ACHN (cell line): Measurements from ENCODE around the gene TLR9.

Experiments
- DNase-seq: peaks from one replicate; pipeline ENCODE4 v3.0.0-alpha.2; 2015
- in situ Hi-C: cut with HindIII; loops from 2 replicates; pipeline ENCODE4 v1.10.0; 2017; ENCODE audit warnings: low sequenced_read_pairs, low pct_ligation_motif_present, low pct_unique_long_range_greater_than_20kb

TLR9 gene

DNA sequence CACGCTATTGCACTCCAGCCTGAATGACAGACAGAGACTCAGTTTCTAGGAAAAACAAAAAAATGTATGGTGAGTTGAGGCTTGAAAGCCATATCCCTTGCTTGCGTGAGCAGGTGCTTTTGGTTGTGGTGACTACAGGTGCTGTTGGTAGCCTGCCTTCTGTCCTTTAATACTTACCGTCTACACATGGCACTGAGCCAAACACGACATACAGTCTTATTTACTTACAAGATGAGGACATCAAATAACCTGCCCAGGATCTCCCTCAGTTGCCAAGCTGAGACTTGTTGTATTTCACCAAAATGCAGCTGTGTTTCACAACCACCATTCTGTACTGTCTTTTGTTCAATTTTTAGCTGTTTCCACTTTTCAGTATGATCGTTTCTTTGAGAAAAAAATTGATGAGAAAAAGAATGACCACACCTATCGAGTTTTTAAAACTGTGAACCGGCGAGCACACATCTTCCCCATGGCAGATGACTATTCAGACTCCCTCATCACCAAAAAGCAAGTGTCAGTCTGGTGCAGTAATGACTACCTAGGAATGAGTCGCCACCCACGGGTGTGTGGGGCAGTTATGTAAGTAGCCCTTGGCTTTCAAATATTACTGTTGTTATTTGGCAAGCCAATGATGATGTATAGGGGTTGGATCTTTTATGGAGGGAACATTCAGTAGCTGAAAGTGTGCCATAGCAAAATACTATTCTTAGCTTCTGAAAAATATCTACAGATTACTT is 20.9 kb downstream of the TLR9 start:
- DNase-seq, result no peak
- in situ Hi-C loops, result no loop called here

DNA sequence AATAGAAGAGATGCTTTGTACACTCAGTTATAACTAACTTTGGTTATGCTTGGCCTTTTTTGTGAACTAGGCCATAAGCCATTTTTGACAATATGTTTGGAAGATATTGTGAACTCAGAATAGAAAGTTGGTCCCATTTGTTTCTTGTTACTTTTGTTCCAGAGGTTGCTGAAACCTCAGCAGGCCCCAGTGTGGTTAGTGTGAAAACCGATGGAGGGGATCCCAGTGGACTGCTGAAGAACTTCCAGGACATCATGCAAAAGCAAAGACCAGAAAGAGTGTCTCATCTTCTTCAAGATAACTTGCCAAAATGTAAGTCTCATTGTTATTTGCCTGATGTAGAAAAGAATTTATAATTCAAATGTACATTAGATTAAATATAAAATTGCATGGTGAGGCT is 21.7 kb downstream of the TLR9 start:
- in situ Hi-C loops, result no loop called here
- no peak for DNase-seq

DNA sequence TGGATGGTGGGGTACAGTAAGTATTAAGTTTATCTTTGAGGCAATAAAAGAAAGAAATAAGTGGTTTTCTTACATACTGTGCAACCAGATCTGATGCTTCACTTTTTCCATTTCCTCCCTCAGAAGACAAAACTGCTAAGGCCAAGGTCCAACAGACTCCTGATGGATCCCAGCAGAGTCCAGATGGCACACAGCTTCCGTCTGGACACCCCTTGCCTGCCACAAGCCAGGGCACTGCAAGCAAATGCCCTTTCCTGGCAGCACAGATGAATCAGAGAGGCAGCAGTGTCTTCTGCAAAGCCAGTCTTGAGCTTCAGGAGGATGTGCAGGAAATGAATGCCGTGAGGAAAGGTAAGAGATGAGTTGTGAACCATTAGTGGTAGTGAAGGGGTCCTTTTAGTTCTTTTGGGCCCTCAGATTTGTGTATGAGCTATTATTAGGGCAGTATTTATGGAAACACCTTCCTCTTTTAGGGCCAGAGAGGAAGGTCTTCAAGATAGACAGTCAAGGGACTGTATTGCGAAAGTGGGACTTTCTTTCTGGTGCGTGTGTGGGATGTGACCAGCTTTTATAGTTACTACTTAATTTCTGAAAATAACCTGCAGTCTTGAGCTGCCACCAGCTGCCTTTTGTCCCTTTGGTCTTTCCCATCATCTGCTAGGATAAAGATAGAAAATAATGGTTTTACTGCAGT is 22.9 kb downstream of the TLR9 start:
- DNase-seq, result no peak
- in situ Hi-C loops, result no loop called here

DNA sequence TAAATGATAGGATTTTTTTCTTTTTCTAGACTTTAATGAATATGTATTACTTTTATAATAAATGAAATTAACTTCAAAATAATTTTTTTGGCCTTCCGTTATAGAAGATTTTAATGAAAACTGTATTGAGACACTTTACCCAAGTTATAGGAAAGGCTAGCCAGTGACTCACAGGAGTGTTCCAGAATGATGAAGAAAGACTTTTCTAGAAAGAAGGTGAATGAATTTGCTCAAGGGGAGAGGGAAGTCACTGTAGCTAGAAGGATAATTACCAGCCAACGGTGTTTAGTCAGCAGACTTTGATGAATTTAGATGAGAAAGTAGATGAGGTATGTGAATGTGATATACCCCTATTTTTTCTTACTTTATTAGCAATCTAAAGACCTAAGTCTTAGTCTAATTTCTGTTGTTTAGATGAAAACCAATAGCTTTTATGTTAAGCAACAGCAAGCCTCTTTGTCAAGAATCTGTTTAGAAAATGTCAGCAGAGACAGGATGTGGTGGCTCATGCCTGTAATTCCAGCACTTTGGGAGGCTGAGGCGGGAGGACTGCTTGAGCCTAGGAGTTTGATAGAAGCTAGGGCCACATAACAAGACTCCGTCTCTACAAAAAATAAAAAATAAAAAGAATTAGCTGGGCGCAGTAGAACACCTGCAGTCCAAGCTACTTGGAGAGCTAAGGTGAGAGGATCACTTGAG is 24.3 kb downstream of the TLR9 start:
- no peak for DNase-seq
- in situ Hi-C loops, result no loop called here

DNA sequence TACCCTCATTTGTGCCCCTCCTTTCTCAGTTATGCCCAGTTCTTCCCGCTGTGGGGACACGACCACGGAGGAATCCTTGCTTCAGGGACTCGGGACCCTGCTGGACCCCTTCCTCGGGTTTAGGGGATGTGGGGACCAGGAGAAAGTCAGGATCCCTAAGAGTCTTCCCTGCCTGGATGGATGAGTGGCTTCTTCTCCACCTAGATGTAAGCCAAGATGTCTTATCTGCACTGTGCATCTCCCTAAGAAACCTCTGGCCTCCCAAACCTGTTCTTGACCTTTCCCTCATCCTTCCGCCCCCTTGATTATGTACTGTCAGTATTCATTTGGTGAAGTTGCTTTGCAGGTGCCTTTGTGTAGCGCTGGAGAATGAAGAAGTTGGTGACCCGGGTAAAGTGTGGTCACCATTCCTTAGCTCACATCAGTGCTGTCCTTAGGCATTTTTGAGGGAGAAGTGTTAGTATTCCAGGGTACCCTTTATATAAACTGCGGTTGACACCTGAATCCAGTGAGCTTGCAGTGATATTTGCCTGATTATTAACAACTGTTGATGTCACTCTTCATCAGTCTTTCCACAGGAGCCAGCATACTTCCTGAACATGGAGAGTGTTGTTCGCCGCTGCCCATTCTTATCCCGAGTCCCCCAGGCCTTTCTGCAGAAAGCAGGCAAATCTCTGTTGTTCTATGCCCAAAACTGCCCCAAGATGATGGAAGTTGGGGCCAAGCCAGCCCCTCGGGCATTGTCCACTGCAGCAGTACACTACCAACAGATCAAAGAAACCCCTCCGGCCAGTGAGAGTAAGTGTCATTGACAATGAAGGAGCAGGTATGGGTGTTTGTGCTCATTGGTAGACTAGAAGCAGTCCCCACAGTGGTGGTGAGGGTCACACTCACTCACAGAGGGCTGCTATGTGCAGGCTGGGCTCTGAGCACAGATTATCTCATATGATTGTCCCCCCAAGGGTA is 26.5 kb downstream of the TLR9 start:
- no peak for DNase-seq

DNA sequence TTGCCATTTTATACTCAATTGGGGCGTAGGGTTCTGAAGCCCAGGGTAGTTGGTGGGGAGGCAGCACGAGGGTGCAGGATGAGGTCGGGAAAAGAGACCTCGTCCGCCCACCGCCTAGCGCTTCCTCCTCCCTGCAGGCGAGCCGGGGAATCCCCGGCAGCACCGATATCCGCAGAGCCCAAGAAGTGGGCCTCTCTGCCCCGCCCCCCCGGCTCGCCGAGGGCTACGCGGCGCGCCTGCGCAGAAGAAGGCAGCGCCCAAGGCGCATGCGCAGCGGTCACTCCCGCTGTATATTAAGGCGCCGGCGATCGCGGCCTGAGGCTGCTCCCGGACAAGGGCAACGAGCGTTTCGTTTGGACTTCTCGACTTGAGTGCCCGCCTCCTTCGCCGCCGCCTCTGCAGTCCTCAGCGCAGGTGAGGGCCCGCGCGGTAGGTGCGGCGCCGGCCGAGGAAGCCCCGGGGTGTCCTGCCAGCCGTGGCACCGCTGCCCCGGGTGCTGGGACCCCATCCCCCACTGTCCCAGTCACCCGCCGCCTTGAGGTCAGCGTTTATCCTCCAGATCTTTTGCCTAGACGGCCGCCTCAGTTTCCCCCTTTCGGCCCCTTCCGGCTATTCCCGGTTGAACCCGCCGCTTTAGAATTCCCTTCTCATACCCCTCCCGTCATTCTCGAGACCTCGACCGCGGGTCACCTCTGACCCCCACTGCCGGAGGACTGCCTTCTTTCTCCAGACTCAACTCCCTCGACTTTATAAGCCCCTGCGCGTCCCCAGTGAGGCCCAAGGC is 27.4 kb downstream of the TLR9 start, which contains the start of gene ALAS1:
Gene ALAS1, plus strand, starts transcription at position 319 of the 784 bp plus-strand sequence. CDS start 1,082 bp downstream, outside the sequence.
- peak; percentile 85 for DNase-seq
- in situ Hi-C loops, result no loop called here

More for the DNA sequence above, 26.5 kb downstream of the TLR9 start:
- in situ Hi-C loops, result no loop called here

DNA sequence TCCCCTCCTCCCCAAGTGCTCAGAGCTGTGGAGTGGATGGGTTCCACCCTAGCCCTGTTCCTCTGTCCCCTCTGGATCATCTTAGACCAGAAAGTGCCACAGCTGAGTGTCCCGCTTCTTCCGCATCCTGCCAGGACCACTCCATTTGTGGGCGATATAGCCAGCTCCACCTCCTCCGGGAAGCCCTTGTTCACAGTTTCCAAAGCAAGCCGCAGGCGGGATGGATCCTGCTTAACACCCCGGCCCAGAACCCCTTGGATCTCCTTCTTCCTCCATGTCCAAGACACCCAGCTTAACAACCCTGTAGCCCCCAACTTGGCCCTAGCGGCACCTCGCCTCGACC is 28.0 kb downstream of the TLR9 start:
- in situ Hi-C loops, result no loop called here

DNA sequence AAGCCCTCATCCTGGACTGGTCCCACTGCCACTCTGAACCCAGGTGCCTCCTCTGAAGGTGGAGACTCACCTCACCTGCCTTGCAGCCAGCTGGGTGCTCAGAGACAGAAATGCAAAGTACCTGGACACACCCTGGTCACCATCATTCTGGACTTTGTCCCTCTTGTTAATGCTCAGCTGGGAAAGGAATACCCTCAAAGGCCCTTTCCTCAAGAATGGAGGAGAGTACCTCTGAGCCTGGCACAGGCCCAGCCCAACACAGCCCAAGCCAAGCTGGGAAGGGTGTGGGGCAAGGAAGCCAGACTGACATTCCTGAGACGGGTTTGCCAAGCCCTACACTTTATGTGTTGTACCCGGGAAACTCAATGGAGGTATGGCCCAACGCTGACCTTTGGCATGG is 28.5 kb downstream of the TLR9 start:
- in situ Hi-C loops, result no loop called here

More for the DNA sequence above, 28.0 kb downstream of the TLR9 start:
- no peak for DNase-seq

DNA sequence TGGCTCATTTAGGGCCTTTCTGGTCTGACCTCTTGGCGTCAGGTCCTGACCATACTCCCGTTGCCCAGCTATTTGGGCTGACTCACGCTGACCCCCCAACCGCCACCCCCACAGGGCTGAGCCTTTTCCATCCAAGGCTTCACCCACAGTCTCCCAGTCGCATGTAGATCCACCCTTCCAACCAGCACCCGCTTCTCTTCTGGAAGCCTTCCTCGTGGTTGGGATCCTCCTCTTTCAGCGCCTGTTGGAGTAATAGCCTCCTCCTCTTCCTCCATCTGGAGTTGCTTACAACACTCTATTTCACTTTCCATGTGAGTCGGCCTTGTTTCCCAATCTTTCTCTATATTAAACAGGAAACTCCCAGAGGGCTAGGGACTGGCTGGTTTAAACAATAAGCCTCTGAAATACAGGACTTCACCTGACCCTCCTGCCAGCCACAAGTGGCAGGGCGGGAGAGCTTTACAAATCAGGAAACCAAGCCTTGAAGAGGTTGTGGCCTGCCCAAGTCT is 29.6 kb downstream of the TLR9 start:
- in situ Hi-C loops, result no loop called here
- DNase-seq, result no peak

More for the DNA sequence above, 28.5 kb downstream of the TLR9 start:
- no peak for DNase-seq

DNA sequence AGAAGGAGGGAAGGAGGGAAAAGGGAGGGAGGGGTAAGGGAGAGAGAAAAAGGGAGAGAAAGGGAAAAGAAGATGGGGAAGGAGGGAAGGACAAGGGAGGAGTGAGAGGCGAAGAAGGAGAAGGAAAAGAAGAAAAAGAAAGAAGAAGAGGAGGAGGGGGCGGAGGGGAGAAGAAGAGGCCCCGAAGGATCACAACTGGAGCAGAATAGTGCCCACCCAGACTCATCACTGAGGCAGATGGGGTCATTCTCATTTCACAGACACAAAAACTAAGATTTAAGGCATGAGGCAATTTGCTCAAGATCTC is 30.2 kb downstream of the TLR9 start:
- in situ Hi-C loops, result no loop called here
- DNase-seq, result no peak

DNA sequence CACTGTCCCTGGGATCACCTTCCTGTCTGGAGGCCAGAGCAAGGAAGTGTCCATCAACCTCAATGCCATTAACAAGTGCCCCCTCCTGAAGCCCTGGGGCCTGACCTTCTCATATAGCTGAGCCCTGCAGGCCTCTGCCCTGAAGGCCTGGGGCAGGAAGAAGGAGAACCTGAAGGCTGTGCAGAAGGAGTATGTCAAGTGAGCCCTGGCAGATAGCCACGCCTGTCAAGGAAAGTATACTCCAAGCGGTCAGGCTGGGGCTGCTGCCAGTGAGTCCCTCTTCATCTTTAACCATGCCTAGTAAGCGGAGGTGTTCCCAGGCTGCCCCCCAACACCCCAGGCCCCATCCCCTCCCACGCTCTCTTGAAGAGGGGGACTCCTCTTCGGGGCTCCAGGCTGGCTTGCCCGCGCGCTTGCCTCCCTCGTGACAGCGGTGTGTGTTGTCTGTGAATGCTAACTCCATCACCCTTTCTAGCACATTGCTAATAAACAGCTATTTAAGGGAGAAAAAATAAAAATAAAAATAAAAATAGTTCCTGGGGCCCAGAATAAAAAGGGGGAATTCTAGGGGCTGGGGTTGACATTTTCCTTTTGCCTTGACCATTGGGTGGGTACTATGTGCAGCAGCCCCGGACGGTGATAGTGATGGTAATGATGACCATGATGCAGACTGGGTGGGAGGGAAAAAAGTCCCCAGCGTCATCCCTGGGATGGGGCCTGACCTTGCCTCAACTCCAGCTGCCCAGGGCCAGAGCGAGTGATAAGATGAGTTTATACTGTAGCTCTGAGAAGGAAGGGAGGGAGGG is 30.8 kb downstream of the TLR9 start:
- in situ Hi-C loops, result no loop called here
- DNase-seq, result no peak

DNA sequence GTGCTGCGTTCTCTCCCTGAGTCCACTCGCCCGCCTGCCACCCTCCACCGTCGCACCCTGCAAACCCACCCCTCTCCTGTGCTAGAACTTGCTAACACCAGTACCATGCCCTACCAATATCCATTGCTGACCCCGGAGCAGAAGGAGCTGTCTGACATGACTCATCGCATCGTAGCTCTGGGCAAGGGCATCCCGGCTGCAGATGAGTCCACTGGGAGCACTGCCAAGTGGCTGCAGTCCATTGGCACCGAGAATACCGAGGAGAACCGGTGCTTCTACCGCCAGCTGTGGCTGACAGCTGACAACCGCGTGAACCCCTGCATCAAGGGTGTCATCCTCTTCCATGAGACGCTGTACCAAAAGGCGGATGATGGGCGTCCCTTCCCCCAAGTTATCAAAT is 32.4 kb downstream of the TLR9 start:
- DNase-seq, result peak; percentile 58
- in situ Hi-C loops, result no loop called here

DNA sequence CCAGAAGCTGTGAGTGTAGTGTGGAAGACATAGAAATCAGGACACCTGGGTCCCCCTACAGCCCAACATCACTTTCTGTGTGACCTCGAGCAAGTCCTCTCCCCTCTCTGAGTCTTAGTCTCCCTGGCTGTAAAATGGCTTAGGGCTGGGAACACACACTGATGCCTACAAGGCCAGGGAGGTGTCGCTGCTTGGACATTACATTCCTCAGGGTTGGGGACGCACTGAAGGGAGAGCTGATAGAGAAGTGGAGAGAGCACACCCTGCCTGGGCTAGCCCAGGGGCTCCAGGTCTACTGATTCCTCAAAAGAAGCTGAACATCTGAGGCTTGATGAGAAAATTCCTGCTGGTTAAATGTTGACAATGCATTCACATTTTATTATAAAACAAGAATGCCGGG is 33.8 kb downstream of the TLR9 start:
- DNase-seq, result no peak

DNA sequence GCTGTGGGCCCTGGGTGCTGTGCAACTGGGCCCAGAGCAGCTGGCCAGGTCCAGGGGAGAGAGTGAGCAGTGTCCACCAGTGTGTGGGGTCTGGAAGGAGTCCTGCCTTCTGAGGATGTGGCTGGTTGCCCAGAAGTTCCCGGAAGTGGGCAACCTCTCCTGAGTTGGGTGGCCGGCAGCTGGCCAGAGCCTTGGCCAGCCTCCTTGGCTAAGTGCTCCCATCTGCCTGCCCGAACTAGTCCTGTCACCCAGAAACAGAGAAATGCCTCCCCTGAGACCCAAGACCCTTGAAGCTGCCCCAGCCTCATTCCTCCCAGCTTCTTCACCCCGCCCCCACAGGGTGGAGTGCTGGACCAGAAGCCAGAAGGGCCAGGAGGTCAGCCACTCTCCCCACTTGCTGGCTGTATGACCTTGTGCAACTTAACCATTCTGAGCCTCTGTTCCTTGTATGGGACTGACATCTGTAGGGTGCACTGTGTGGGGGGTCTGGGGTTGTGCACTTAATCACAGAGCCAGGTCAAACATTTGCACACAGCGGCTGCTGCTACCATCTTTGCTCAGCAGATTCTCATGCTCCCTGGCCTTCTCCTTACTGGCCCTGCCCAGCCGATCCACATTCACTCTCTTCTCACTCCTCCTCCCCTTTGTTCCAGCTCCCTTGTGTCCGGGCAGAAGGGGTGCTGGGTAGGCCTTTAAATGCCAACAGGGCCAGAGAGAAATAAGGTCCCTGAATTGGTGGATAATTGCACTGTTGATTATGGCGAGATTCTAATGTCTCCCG is 35.0 kb downstream of the TLR9 start:
- in situ Hi-C loops, result no loop called here
- no peak for DNase-seq

More for the DNA sequence above, 33.8 kb downstream of the TLR9 start:
- in situ Hi-C loops, result no loop called here

DNA sequence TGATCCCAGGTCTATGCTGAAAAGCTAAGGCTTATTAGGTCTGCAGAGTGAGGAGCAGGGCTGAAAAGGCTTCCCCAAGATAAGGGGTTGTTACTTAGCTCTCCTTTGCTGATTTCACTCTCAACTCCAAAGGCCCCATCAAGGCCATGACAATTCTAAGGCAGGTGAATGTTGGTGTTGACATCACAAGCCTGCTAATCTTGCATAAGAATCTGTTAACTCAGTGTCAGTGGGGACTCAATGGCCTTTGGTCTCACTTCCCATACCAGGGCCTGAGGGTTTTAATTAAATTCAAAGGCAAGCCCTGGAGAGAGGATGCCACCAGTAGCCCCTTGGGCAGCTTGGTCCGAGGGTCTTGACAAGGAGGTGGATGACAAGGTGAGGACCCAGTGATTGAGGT is 36.9 kb downstream of the TLR9 start:
- in situ Hi-C loops, result no loop called here
- no peak for DNase-seq

DNA sequence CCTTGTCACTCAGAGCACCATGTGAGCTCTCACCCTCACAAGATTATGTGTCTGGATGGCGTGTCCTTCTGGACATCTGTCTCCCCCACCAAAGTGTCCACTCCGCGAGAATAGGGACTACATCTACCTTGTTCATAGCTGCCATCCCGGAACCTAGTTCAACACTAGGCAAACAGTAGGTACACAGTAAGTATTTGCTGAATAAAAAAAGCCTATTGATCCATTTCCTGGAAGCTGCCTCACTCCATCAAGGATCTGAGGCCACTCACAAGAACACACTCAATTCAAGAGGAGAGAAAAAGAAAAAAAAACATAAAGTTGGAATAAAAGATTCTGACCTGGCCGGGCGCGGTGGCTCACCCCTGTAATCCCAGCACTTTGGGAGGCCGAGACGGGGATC is 38.7 kb downstream of the TLR9 start:
- no peak for DNase-seq
- in situ Hi-C loops, result no loop called here
